HEK293 (cell line): ENCODE data around the gene TACR2.

Source experiments
- CTCF ChIA-PET: fragments of 350-600 bp; formaldehyde crosslinking; extraction: SDS; loops from one replicate; lab custom pipeline; 2021; ENCODE audit warnings: antibody characterized with exemption; lab: Yijun Ruan, JAX
- POLR2A ChIA-PET: fragments of 300-600 bp; formaldehyde crosslinking; extraction: SDS; loops from one replicate; lab custom pipeline; 2020; ENCODE audit warnings: antibody characterized with exemption, inconsistent platforms; lab: Yijun Ruan, JAX
- H3K27ac ChIP-seq: fragments of 200-500 bp; sonication (Bioruptor generic); 2 replicates; pipeline ENCODE4 v1.5.1; 2014; ENCODE audit warnings: low read depth, low read length, control low read depth, inconsistent platforms; ENCODE audit errors: extremely low read depth
- H3K36me3 ChIP-seq, 2 experiments: fragments of 200-500 bp in 1 of 2; sonication (Bioruptor generic) in 1 of 2; 1 replicate in 1 of 2; 2 replicates in 1 of 2; pipeline ENCODE4 v1.5.1; 2014 to 2017; ENCODE audit warnings: inconsistent platforms in 2 of 2, low read length in 2 of 2; ENCODE audit not compliant: control insufficient read depth in 2 of 2, insufficient read depth in 1 of 2
- H3K4me1 ChIP-seq: fragments of 200-500 bp; sonication (Bioruptor generic); 2 replicates; pipeline ENCODE4 v1.5.1; 2014; ENCODE audit warnings: mild to moderate bottlenecking, low read length, inconsistent platforms; ENCODE audit not compliant: control insufficient read depth, insufficient read depth
- H3K4me3 ChIP-seq: 2 replicates; pipeline ENCODE4 v1.5.1; 2011; ENCODE audit warnings: low read depth, mild to moderate bottlenecking, control low read depth, low read length, moderate library complexity
- H3K9me3 ChIP-seq: fragments of 200-500 bp; sonication (Bioruptor generic); 2 replicates; pipeline ENCODE4 v1.5.1; 2014; ENCODE audit warnings: low read depth, low read length, inconsistent platforms; ENCODE audit not compliant: control insufficient read depth, insufficient read depth
- HOXA7 ChIP-seq: sonication (generic); formaldehyde crosslinking; IDR thresholded peaks from 2 replicates; pipeline ENCODE4 v1.8.1; 2022; ENCODE audit warnings: missing genetic modification reagents, borderline replicate concordance
- KLF1 ChIP-seq: fragments of 450-650 bp; formaldehyde crosslinking; IDR thresholded peaks from 2 replicates; pipeline ENCODE4 v1.5.1; 2016; ENCODE audit warnings: missing biosample characterization, missing genetic modification characterization
- MYNN ChIP-seq: fragments of 450-650 bp; formaldehyde crosslinking; IDR thresholded peaks from 2 replicates; pipeline ENCODE4 v1.5.1; 2016; ENCODE audit warnings: missing biosample characterization, missing genetic modification characterization, borderline replicate concordance
- OSR2 ChIP-seq: fragments of 450-650 bp; formaldehyde crosslinking; IDR thresholded peaks from 2 replicates; pipeline ENCODE4 v1.5.1; 2016; ENCODE audit warnings: missing biosample characterization, missing genetic modification characterization
- PBX3 ChIP-seq: sonication (generic); formaldehyde crosslinking; IDR thresholded peaks from 2 replicates; pipeline ENCODE4 v1.8.1; 2022; ENCODE audit warnings: mild to moderate bottlenecking, moderate library complexity, missing genetic modification reagents
- SALL2 ChIP-seq: fragments of 450-650 bp; formaldehyde crosslinking; IDR thresholded peaks from 2 replicates; pipeline ENCODE4 v1.5.0; 2017; ENCODE audit warnings: missing biosample characterization, mild to moderate bottlenecking, missing genetic modification characterization, borderline replicate concordance
- ZBTB17 ChIP-seq: fragments of 450-650 bp; formaldehyde crosslinking; IDR thresholded peaks from 2 replicates; pipeline ENCODE4 v1.5.1; 2016; ENCODE audit warnings: missing biosample characterization, missing genetic modification characterization
- ZBTB21 ChIP-seq: fragments of 450-650 bp; formaldehyde crosslinking; IDR thresholded peaks from 2 replicates; pipeline ENCODE4 v1.5.1; 2017; ENCODE audit warnings: missing biosample characterization, missing genetic modification characterization
- ZBTB7A ChIP-seq: fragments of 450-650 bp; formaldehyde crosslinking; IDR thresholded peaks from 2 replicates; pipeline ENCODE4 v1.5.1; 2016; ENCODE audit warnings: low read depth, missing biosample characterization, missing genetic modification characterization
- ZNF157 ChIP-seq: fragments of 450-650 bp; formaldehyde crosslinking; IDR thresholded peaks from 2 replicates; pipeline ENCODE4 v1.5.1; 2016; ENCODE audit warnings: missing biosample characterization, missing genetic modification characterization
- ZNF221 ChIP-seq: fragments of 450-650 bp; formaldehyde crosslinking; IDR thresholded peaks from 2 replicates; pipeline ENCODE4 v1.5.1; 2017; ENCODE audit warnings: missing biosample characterization, missing genetic modification characterization, borderline replicate concordance
- ZNF335 ChIP-seq: fragments of 450-650 bp; formaldehyde crosslinking; conservative IDR thresholded peaks from 2 replicates; pipeline ENCODE4 v1.5.1; 2016; ENCODE audit warnings: missing biosample characterization, missing genetic modification characterization
- ZNF544 ChIP-seq: fragments of 450-650 bp; formaldehyde crosslinking; IDR thresholded peaks from 2 replicates; pipeline ENCODE4 v1.5.0; 2017; ENCODE audit warnings: missing biosample characterization, missing genetic modification characterization
- ZNF548 ChIP-seq: fragments of 450-650 bp; formaldehyde crosslinking; IDR thresholded peaks from 2 replicates; pipeline ENCODE4 v1.5.1; 2016; ENCODE audit warnings: missing biosample characterization, missing genetic modification characterization
- ZNF610 ChIP-seq: fragments of 450-650 bp; formaldehyde crosslinking; IDR thresholded peaks from 2 replicates; pipeline ENCODE4 v1.5.1; 2016; ENCODE audit warnings: missing biosample characterization, missing genetic modification characterization, borderline replicate concordance
- ZNF660 ChIP-seq: fragments of 450-650 bp; IDR thresholded peaks from 2 replicates; pipeline ENCODE4 v1.5.1; 2018; ENCODE audit warnings: missing biosample characterization, mild to moderate bottlenecking, missing genetic modification characterization
- TF ChIP-seq, protein P1 (sequence below): fragments of 450-650 bp; formaldehyde crosslinking; IDR thresholded peaks from 2 replicates; pipeline ENCODE4 v1.5.1; 2016; ENCODE audit warnings: missing biosample characterization, missing genetic modification characterization
- TF ChIP-seq, protein P2 (sequence below): fragments of 450-650 bp; formaldehyde crosslinking; IDR thresholded peaks from 2 replicates; pipeline ENCODE4 v1.5.1; 2016; ENCODE audit warnings: missing biosample characterization, missing genetic modification characterization
- TF ChIP-seq, protein P3 (sequence below): fragments of 450-650 bp; formaldehyde crosslinking; IDR thresholded peaks from 2 replicates; pipeline ENCODE4 v1.5.1; 2017; ENCODE audit warnings: missing biosample characterization, missing genetic modification characterization

The TACR2 gene

GRCh38 chr10:69359594-69359993, 57.1 kb downstream of the TACR2 start:
- Histone ChIP-seq H3K27ac (no peak overlapping the region), H3K4me3 (no peak overlapping the region), H3K4me1 (no peaks in the 10 kb centered on the region), H3K36me3 (peaks cover 0 to 34% of the 10 kb centered on the region in 2 experiments; a peak in 1 of 3 replicates), H3K9me3 (no peaks in the 10 kb centered on the region)
- POLR2A ChIA-PET = no interaction called here
- TF ChIP-seq ZNF335 (no peak), ZNF610 (tag by site-specific recombination) (no peak), KLF1 (no peak), HOXA7 (CRISPR knock-in tag) (no peak), ZNF548 (no peak), ZNF221 (tag by site-specific recombination) (no peak), PBX3 (no peak), ZNF544 (tag by site-specific recombination) (no peak), ZBTB7A (tag by site-specific recombination) (no peak), ZNF157 (tag by site-specific recombination) (no peak), OSR2 (tag by site-specific recombination) (no peak), ZBTB21 (no peak)
- TF ChIP-seq, protein P1, sequence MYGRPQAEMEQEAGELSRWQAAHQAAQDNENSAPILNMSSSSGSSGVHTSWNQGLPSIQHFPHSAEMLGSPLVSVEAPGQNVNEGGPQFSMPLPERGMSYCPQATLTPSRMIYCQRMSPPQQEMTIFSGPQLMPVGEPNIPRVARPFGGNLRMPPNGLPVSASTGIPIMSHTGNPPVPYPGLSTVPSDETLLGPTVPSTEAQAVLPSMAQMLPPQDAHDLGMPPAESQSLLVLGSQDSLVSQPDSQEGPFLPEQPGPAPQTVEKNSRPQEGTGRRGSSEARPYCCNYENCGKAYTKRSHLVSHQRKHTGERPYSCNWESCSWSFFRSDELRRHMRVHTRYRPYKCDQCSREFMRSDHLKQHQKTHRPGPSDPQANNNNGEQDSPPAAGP = no peak
- TF ChIP-seq, protein P2, sequence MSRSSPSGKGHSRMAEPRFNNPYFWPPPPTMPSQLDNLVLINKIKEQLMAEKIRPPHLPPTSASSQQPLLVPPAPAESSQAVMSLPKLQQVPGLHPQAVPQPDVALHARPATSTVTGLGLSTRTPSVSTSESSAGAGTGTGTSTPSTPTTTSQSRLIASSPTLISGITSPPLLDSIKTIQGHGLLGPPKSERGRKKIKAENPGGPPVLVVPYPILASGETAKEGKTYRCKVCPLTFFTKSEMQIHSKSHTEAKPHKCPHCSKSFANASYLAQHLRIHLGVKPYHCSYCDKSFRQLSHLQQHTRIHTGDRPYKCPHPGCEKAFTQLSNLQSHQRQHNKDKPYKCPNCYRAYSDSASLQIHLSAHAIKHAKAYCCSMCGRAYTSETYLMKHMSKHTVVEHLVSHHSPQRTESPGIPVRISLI (tag by site-specific recombination) = no peak
- CTCF ChIA-PET = no interaction called here

- ChIA-PET CTCF (interaction anchor here (0.7 kb wide), 1 partner anchor 295 kb away, joined by 3 read pairs; no protein-coding TSS in a partner anchor), POLR2A (no interaction called here)
- Histone ChIP-seq H3K27ac (no peak overlapping the region), H3K9me3 (no peaks in the 10 kb centered on the region), H3K4me3 (no peak overlapping the region), H3K36me3 (peaks cover 0 to 30% of the 10 kb centered on the region in 2 experiments; a peak in 1 of 3 replicates), H3K4me1 (no peaks in the 10 kb centered on the region)
- TF ChIP-seq ZNF660 (tag by site-specific recombination) = no peak
- TF ChIP-seq ZBTB17 = peak; percentile 48; the same call in 1 of the 2 replicates
- TF ChIP-seq, protein P3, sequence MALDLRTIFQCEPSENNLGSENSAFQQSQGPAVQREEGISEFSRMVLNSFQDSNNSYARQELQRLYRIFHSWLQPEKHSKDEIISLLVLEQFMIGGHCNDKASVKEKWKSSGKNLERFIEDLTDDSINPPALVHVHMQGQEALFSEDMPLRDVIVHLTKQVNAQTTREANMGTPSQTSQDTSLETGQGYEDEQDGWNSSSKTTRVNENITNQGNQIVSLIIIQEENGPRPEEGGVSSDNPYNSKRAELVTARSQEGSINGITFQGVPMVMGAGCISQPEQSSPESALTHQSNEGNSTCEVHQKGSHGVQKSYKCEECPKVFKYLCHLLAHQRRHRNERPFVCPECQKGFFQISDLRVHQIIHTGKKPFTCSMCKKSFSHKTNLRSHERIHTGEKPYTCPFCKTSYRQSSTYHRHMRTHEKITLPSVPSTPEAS = no peak
- TF ChIP-seq MYNN = no peak
- no peak for TF ChIP-seq SALL2 (tag by site-specific recombination)
These were observed 57.6 kb downstream of the TACR2 start for GRCh38 chr10:69359148-69359547.
